WTC11 (cell line): ENCODE measurements around the gene CAPN7. TPM values are rescaled to one million over a fixed set of nuclear protein-coding genes. Genes with fewer than 3 reads are reported as not detected.

Experiments used
- ATAC-seq: fragments of 200-7000 bp; cut with Tn5 transposase; 2 replicates; pipeline ENCODE4 v1.10.0; 2021; ENCODE audit warnings: mild to moderate bottlenecking, moderate library complexity
- CTCF ChIA-PET: fragments of 300-600 bp; sonication (Branson Sonifier 250); formaldehyde crosslinking; loops from one replicate; lab custom pipeline; 2021; ENCODE audit warnings: antibody characterized with exemption; lab: Charles Lee
- POLR2A ChIA-PET: fragments of 350-600 bp; sonication (Branson Sonifier 250); formaldehyde crosslinking; loops from one replicate; lab custom pipeline; 2021; ENCODE audit warnings: antibody characterized with exemption; lab: Charles Lee
- DNase-seq: peaks from one replicate; pipeline ENCODE4 v3.0.0; 2021; ENCODE audit warnings: low spot score
- H3K27ac Mint-ChIP-seq: 2 replicates; pipeline ENCODE4 v1.8.0; 2021; ENCODE audit warnings: mixed read lengths
- H3K27me3 Mint-ChIP-seq: 2 replicates; pipeline ENCODE4 v1.8.0; 2021; ENCODE audit warnings: low read depth, mild to moderate bottlenecking, moderate library complexity, mixed read lengths
- H3K36me3 Mint-ChIP-seq: 2 replicates; pipeline ENCODE4 v1.8.0; 2021; ENCODE audit warnings: mixed read lengths
- H3K4me1 Mint-ChIP-seq: 2 replicates; pipeline ENCODE4 v1.8.0; 2022; ENCODE audit warnings: mixed read lengths
- H3K4me3 Mint-ChIP-seq: 2 replicates; pipeline ENCODE4 v1.8.0; 2021; ENCODE audit warnings: mild to moderate bottlenecking, moderate library complexity, mixed read lengths
- H3K9me3 Mint-ChIP-seq: 2 replicates; pipeline ENCODE4 v1.8.0; 2021; ENCODE audit warnings: mixed read lengths
- ARID4B ChIP-seq: sonication (generic); formaldehyde crosslinking; IDR thresholded peaks from 2 replicates; pipeline ENCODE4 v1.8.0; 2023; ENCODE audit warnings: missing genetic modification reagents, mild to moderate bottlenecking, borderline replicate concordance
- ATF1 ChIP-seq: sonication (generic); formaldehyde crosslinking; IDR thresholded peaks from 2 replicates; pipeline ENCODE4 v1.8.1; 2023; ENCODE audit warnings: mild to moderate bottlenecking, moderate library complexity, missing genetic modification reagents
- ELF4 ChIP-seq: sonication (generic); formaldehyde crosslinking; IDR thresholded peaks from 2 replicates; pipeline ENCODE4 v1.8.1; 2022; ENCODE audit warnings: low read depth, mild to moderate bottlenecking, moderate library complexity, missing genetic modification reagents
- FOXJ3 ChIP-seq: sonication (generic); formaldehyde crosslinking; IDR thresholded peaks from 2 replicates; pipeline ENCODE4 v1.9.0; 2021; ENCODE audit warnings: missing genetic modification reagents, mild to moderate bottlenecking, borderline replicate concordance
- FOXK1 ChIP-seq: sonication (generic); formaldehyde crosslinking; IDR thresholded peaks from 2 replicates; pipeline ENCODE4 v1.8.0; 2022; ENCODE audit warnings: mild to moderate bottlenecking, moderate library complexity, missing genetic modification reagents
- GABPB1 ChIP-seq: sonication (generic); formaldehyde crosslinking; IDR thresholded peaks from 2 replicates; pipeline ENCODE4 v1.8.1; 2023; ENCODE audit warnings: mild to moderate bottlenecking, missing genetic modification reagents
- MLX ChIP-seq: sonication (generic); formaldehyde crosslinking; IDR thresholded peaks from 2 replicates; pipeline ENCODE4 v1.8.1; 2023; ENCODE audit warnings: mild to moderate bottlenecking, missing genetic modification reagents, moderate library complexity
- MYBL2 ChIP-seq: sonication (generic); formaldehyde crosslinking; IDR thresholded peaks from 2 replicates; pipeline ENCODE4 v1.8.1; 2023; ENCODE audit warnings: mild to moderate bottlenecking, moderate library complexity, missing genetic modification reagents
- NFATC4 ChIP-seq: fragments of 250-450 bp; sonication (Bioruptor Pico); IDR thresholded peaks from 2 replicates; pipeline ENCODE4 v1.9.0; 2021; ENCODE audit warnings: mild to moderate bottlenecking
- OVOL2 ChIP-seq: fragments of 250-450 bp; sonication (Bioruptor Pico); IDR thresholded peaks from 2 replicates; pipeline ENCODE4 v1.9.0; 2021; ENCODE audit warnings: mild to moderate bottlenecking, borderline replicate concordance
- RELA ChIP-seq: sonication (generic); formaldehyde crosslinking; IDR thresholded peaks from 2 replicates; pipeline ENCODE4 v1.8.1; 2022; ENCODE audit warnings: missing genetic modification reagents, mild to moderate bottlenecking, borderline replicate concordance
- SMAD4 ChIP-seq: sonication (generic); formaldehyde crosslinking; IDR thresholded peaks from 2 replicates; pipeline ENCODE4 v1.8.0; 2022; ENCODE audit warnings: mild to moderate bottlenecking, missing genetic modification reagents
- TEAD4 ChIP-seq: sonication (generic); formaldehyde crosslinking; IDR thresholded peaks from 2 replicates; pipeline ENCODE4 v1.8.0; 2022; ENCODE audit warnings: mild to moderate bottlenecking, missing genetic modification reagents
- USF2 ChIP-seq: sonication (generic); formaldehyde crosslinking; IDR thresholded peaks from 2 replicates; pipeline ENCODE4 v1.8.1; 2023; ENCODE audit warnings: mild to moderate bottlenecking, missing genetic modification reagents, moderate library complexity
- ZMAT4 ChIP-seq: fragments of 250-450 bp; sonication (Bioruptor Pico); IDR thresholded peaks from 2 replicates; pipeline ENCODE4 v1.9.0; 2021; ENCODE audit warnings: mild to moderate bottlenecking
- ZNF232 ChIP-seq: sonication (generic); formaldehyde crosslinking; IDR thresholded peaks from 2 replicates; pipeline ENCODE4 v1.8.0; 2022; ENCODE audit warnings: mild to moderate bottlenecking, missing genetic modification reagents
- ZNF423 ChIP-seq: fragments of 250-450 bp; sonication (Bioruptor Pico); IDR thresholded peaks from 2 replicates; pipeline ENCODE4 v2.1.2; 2022; ENCODE audit warnings: mild to moderate bottlenecking, moderate library complexity
- ZSCAN18 ChIP-seq: fragments of 250-450 bp; sonication (Bioruptor Pico); IDR thresholded peaks from 2 replicates; pipeline ENCODE4 v2.1.2; 2022; ENCODE audit warnings: mild to moderate bottlenecking, moderate library complexity
- total RNA-seq: library from RNA; stranded (reverse); gene quantifications from 3 replicates; pipeline ENCODE4 v1.2.3, GENCODE V29; 2021

Gene CAPN7
- total RNA-seq, 1 experiment from 2014 or later = 16.8 TPM

GRCh38 chr3:15280853-15281532, 74.9 kb downstream of the CAPN7 start:
- CTCF ChIA-PET = interaction anchor here (0.7 to 6.1 kb wide), 4 partner anchors 10 to 52 kb away, joined by 3 to 55 read pairs (median 7); partner anchors contain the start of gene SH3BP5
- Mint-ChIP-seq H3K9me3 (no peaks in the 10 kb centered on the region), H3K27ac (no peak overlapping the region; the same call in 1 of the 2 replicates)

GRCh38 chr3:15281817-15282216, 75.8 kb downstream of the CAPN7 start:
- Mint-ChIP-seq H3K4me1 (peaks cover 22% of the 10 kb centered on the region), H3K27me3 (no peaks in the 10 kb centered on the region), H3K4me3 (no peak overlapping the region), H3K36me3 (no peaks in the 10 kb centered on the region), H3K9me3 (no peaks in the 10 kb centered on the region), H3K27ac (no peak overlapping the region)
- TF ChIP-seq FOXK1 (CRISPR knock-in tag) = no peak
- no peak for TF ChIP-seq MYBL2 (CRISPR knock-in tag)
- no peak for TF ChIP-seq TEAD4 (CRISPR knock-in tag)
- TF ChIP-seq ZMAT4 (CRISPR knock-in tag) = no peak
- TF ChIP-seq ZSCAN18 (CRISPR knock-in tag) = no peak
- TF ChIP-seq MLX = no peak
- TF ChIP-seq USF2 (CRISPR knock-in tag) = no peak
- no peak for TF ChIP-seq ZNF232 (CRISPR knock-in tag)
- no peak for TF ChIP-seq OVOL2
- TF ChIP-seq FOXJ3 (CRISPR knock-in tag) = no peak
- no peak for TF ChIP-seq NFATC4
- DNase-seq (no peak), ATAC-seq (no peak)
- ChIA-PET CTCF (interaction anchor here (1.1 to 2.3 kb wide), 2 partner anchors 9 to 51 kb away, joined by 4 to 10 read pairs; partner anchors contain the start of gene SH3BP5), POLR2A (no interaction called here)

More at GRCh38 chr3:15280853-15281532, 74.9 kb downstream of the CAPN7 start:
- H3K27me3 Mint-ChIP-seq = no peaks in the 10 kb centered on the region
- no peak overlapping the region for H3K4me3 Mint-ChIP-seq
- POLR2A ChIA-PET = interaction anchor here (1.0 kb wide), 1 partner anchor 42 kb away, joined by 3 read pairs; no protein-coding TSS in a partner anchor
- TF ChIP-seq ELF4 (no peak), SMAD4 (CRISPR knock-in tag) (no peak), GABPB1 (CRISPR knock-in tag) (no peak), ZNF423 (no peak), ARID4B (CRISPR knock-in tag) (no peak), RELA (no peak), ATF1 (CRISPR knock-in tag) (no peak), TEAD4 (CRISPR knock-in tag) (no peak)
- DNase-seq (no peak), ATAC-seq (no peak)
- no peaks in the 10 kb centered on the region for H3K36me3 Mint-ChIP-seq
- peaks cover 18% of the 10 kb centered on the region for H3K4me1 Mint-ChIP-seq
